HepG2 (cell line): ENCODE results near the gene TFCP2L1. TPM values are rescaled to one million over a fixed set of nuclear protein-coding genes. Genes with fewer than 3 reads are reported as not detected.

Experiments
- ATAC-seq: fragments of 200-7000 bp; cut with Tn5 transposase; 3 replicates; pipeline ENCODE4 v1.9.1; 2020; ENCODE audit warnings: mild to moderate bottlenecking, moderate library complexity
- BruUV-seq: library from RNA; stranded (reverse); fragments of 400-500 nt; replicated peaks from 2 replicates; lab custom pipeline; 2021; lab: Mats Ljungman, UMichigan
- CTCF ChIA-PET: fragments of 300-600 bp; formaldehyde crosslinking; extraction: SDS; loops from one replicate; lab custom pipeline; 2021; ENCODE audit warnings: low total read pairs, inconsistent platforms, low intra/inter-chr PET ratio; lab: Yijun Ruan, JAX
- POLR2A ChIA-PET: fragments of 350-600 bp; sonication (Branson Sonifier 250); formaldehyde crosslinking; loops from one replicate; lab custom pipeline; 2020; ENCODE audit warnings: antibody characterized with exemption, inconsistent platforms; lab: Yijun Ruan, JAX
- DNase-seq: peaks from one replicate; pipeline ENCODE4 v3.0.0-alpha.2; 2015; ENCODE audit warnings: low spot score
- FAIRE-seq: peaks from 3 replicates; lab custom pipeline; 2011; peaks lifted over from hg19 to GRCh38; lab: Jason Lieb, UNC
- H2AFZ ChIP-seq: one replicate; pipeline ENCODE4 v1.6.1; 2011; ENCODE audit warnings: low read length, inconsistent platforms
- H3K27ac ChIP-seq: fragments of 300-600 bp; 3 replicates; pipeline ENCODE4 v1.8.0; 2011; ENCODE audit warnings: mixed run types, mild to moderate bottlenecking, mixed read lengths, low read length, inconsistent platforms; ENCODE audit not compliant: insufficient read depth; ENCODE audit errors: extremely low read length
- H3K27me3 ChIP-seq, 2 experiments: fragments of 200-600 bp in 1 of 2; 2 replicates in 1 of 2; 3 replicates in 1 of 2; pipeline versions ENCODE4 v1.6.0 to v1.8.0; 2011; ENCODE audit warnings: low read length in 2 of 2, mild to moderate bottlenecking in 2 of 2, moderate library complexity in 2 of 2, inconsistent platforms in 1 of 2; ENCODE audit not compliant: insufficient read depth in 2 of 2, control insufficient read depth in 1 of 2
- H3K36me3 ChIP-seq, 2 experiments: fragments of 200-600 bp in 1 of 2; replicated peaks in 1 of 2; 2 replicates in 1 of 2; 3 replicates in 1 of 2; pipeline versions ENCODE4 v1.5.1 to v1.8.0; 2011; ENCODE audit warnings: low read length in 2 of 2, inconsistent platforms in 1 of 2; ENCODE audit not compliant: insufficient read depth in 2 of 2, control insufficient read depth in 1 of 2
- H3K4me1 ChIP-seq: 2 replicates; pipeline ENCODE4 v1.5.1; 2012; ENCODE audit warnings: low read length, inconsistent platforms; ENCODE audit not compliant: insufficient read depth
- H3K4me2 ChIP-seq: 2 replicates; pipeline ENCODE4 v1.6.0; 2011; ENCODE audit warnings: low read depth, low read length, inconsistent platforms
- H3K4me3 ChIP-seq, 3 experiments: fragments of 200-600 bp in 1 of 3; sonication (generic), shearing (Covaris generic) in 1 of 3; replicated peaks in 1 of 3; 2 replicates each; pipeline ENCODE4 v1.5.1; 2011 to 2016; ENCODE audit warnings: low read length in 3 of 3, inconsistent platforms in 2 of 3, low read depth in 2 of 3, mild to moderate bottlenecking in 2 of 3, control low read depth in 1 of 3, mixed read lengths in 1 of 3; ENCODE audit not compliant: insufficient read depth in 1 of 3
- H3K79me2 ChIP-seq: one replicate; pipeline ENCODE4 v1.6.1; 2011; ENCODE audit warnings: low read length, inconsistent platforms; ENCODE audit not compliant: insufficient read depth
- H3K9ac ChIP-seq: 2 replicates; pipeline ENCODE4 v1.6.0; 2011; ENCODE audit warnings: mild to moderate bottlenecking, low read depth, low read length, inconsistent platforms; ENCODE audit not compliant: insufficient read depth
- H3K9me3 ChIP-seq: 2 replicates; pipeline ENCODE4 v1.5.1; 2012; ENCODE audit warnings: mild to moderate bottlenecking, low read length
- H4K20me1 ChIP-seq: 2 replicates; pipeline ENCODE4 v1.6.0; 2011; ENCODE audit warnings: inconsistent platforms, mild to moderate bottlenecking, low read length, moderate library complexity; ENCODE audit not compliant: insufficient read depth
- THYN1 ChIP-seq: sonication (generic); formaldehyde crosslinking; IDR thresholded peaks from 2 replicates; pipeline ENCODE4 v1.8.1; 2023; ENCODE audit warnings: low read depth, mild to moderate bottlenecking, moderate library complexity, missing genetic modification reagents, borderline replicate concordance
- ZNF792 ChIP-seq: IDR thresholded peaks from 2 replicates; pipeline ENCODE4 v1.6.1; 2016
- WGBS: methylation state at CpG from one replicate; pipeline ENCODE4 v1.1.6; 2017; ENCODE audit warnings: low lambda C conversion rate; 5-methylcytosine and 5-hydroxymethylcytosine counted together
- in situ Hi-C: cut with HindIII; loops from 2 replicates; pipeline ENCODE4 v1.10.0; 2017; ENCODE audit warnings: low pct_unique_long_range_greater_than_20kb; ENCODE audit not compliant: extremely low pct_ligation_motif_present
- intact Hi-C: fragments of 100-400 bp; cut with micrococcal nuclease; formaldehyde crosslinking; loops from one replicate; pipeline ENCODE4 v1.10.0; 2022; ENCODE audit not compliant: unreplicated experiment
- polyA plus RNA-seq, 8 experiments: library from polyadenylated mRNA; depleted of rRNA in 3 of 8; stranded (reverse) in 7 of 8; unstranded in 1 of 8; fragments of >200 nt; fragmentation: Illumina TruSeq in 4 of 8; extraction: Trizol in 4 of 8; gene quantifications; 2 replicates each; pipeline versions ENCODE4 v1.2.1 to v1.2.3, GENCODE V29; 2011 to 2016; ENCODE audit warnings: low read depth in 4 of 8, missing spikeins in 1 of 8, mixed read lengths in 1 of 8; ENCODE audit not compliant: insufficient read depth in 1 of 8
- total RNA-seq, 5 experiments: library from RNA; depleted of rRNA; stranded (reverse); fragments of >200 nt; fragmentation: Illumina TruSeq; extraction: Trizol; gene quantifications; 2 replicates each; pipeline ENCODE4 v1.2.3, GENCODE V29; 2016; ENCODE audit warnings: low read depth in 1 of 5

TFCP2L1 gene
- total and polyA plus RNA-seq, 2 of the 13 experiments (the other 11 are each of a cell fraction or from before 2014, with no cell fraction given), result under 0.01 TPM; not detected in 1

- Histone ChIP-seq H3K27me3 (peaks cover 7 to 30% of the 10 kb centered on the region in 2 experiments), H3K27ac (no peak overlapping the region), H3K4me2 (no peak overlapping the region)
- POLR2A ChIA-PET, result no interaction called here
- no TSS peak for BruUV-seq
- CTCF ChIA-PET, result no interaction called here
- no peak for TF ChIP-seq ZNF792
- TF ChIP-seq, all 625 proteins: peak for 0
- WGBS, result 39% methylated on average over 10 of the region's 11 CpGs
- no peak for FAIRE-seq
- ATAC-seq, result no peak
- no peaks in the 10 kb centered on the region for H3K79me2 ChIP-seq
- H3K4me3 ChIP-seq, result no peak overlapping the region
- H2AFZ ChIP-seq, result no peak overlapping the region
- no peaks in the 10 kb centered on the region for H3K36me3 ChIP-seq
- in situ Hi-C loops (no loop called here), intact Hi-C loops (no loop called here)
- DNase-seq, result no peak
- H3K4me1 ChIP-seq, result no peaks in the 10 kb centered on the region
- H3K9me3 ChIP-seq, result no peaks in the 10 kb centered on the region
- H3K9ac ChIP-seq, result no peak overlapping the region
- H4K20me1 ChIP-seq, result no peaks in the 10 kb centered on the region
Observed at GRCh38 chr2:121178730-121179129, 106.3 kb downstream of the TFCP2L1 start.

GRCh38 chr2:121177896-121178295 lies 107.1 kb downstream of the TFCP2L1 start:
- no peak for FAIRE-seq
- Histone ChIP-seq H4K20me1 (no peaks in the 10 kb centered on the region), H3K4me1 (no peaks in the 10 kb centered on the region), H3K4me3 (no peak overlapping the region), H3K27me3 (peaks cover 7 to 37% of the 10 kb centered on the region in 2 experiments), H3K4me2 (no peak overlapping the region), H3K36me3 (no peaks in the 10 kb centered on the region), H3K79me2 (no peaks in the 10 kb centered on the region), H3K9me3 (no peaks in the 10 kb centered on the region), H3K27ac (no peak overlapping the region), H3K9ac (no peak overlapping the region), H2AFZ (no peak overlapping the region)
- ChIA-PET POLR2A (no interaction called here), CTCF (no interaction called here)
- ATAC-seq, result no peak
- no TSS peak for BruUV-seq
- intact Hi-C loops (no loop called here), in situ Hi-C loops (no loop called here)
- 10% methylated on average over 1 of the region's 1 CpG for WGBS
- DNase-seq, result no peak
- TF ChIP-seq THYN1 (CRISPR knock-in tag), result no peak
